Measurements from ENCODE around the gene ERMARD. TPM values are rescaled to one million over a fixed set of nuclear protein-coding genes. Genes with fewer than 3 reads are reported as not detected.

ERMARD gene
- total RNA-seq, 1 donor from 2014 or later, result 34.2 TPM

DNA sequence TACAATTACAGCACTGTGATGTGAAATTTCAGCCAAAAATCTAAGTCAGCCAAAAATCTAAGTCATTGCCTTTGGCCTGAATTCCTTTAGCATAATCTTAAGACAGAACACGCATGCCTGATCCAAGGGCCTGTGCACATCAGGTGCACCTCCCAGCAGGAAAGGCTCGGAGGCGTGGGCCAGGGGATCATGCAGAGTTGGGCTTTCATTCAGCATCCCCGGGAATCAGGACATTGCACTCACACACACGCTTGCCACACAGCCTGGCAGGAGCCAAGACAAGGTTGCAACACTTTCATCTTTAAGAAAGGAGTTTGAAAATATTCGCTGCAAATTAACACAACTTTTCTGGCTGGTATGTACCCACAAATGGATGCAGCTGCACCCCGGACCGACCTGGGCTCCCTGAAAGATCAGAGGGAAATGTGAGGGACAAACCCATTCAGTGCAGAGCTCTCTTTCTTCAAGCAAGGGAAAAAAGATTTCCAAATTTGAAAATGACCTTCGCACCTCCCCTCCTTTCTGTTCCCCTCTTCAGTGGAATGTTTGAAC is 48.8 kb downstream of the ERMARD start:
- Histone ChIP-seq H3K4me3 (ENCODE audit: low read depth, low read length) (no peak overlapping the region), H3K27me3 (ENCODE audit: control insufficient read depth, insufficient read depth, low read length) (peaks cover 13% of the 10 kb centered on the region), H3K36me3 (ENCODE audit: control insufficient read depth, insufficient read depth, low read length) (no peaks in the 10 kb centered on the region)
- TF ChIP-seq CTCF (IDR thresholded peaks at IDR 0.05; ENCODE audit: insufficient read depth, low read length, poor library complexity, severe bottlenecking), result no peak
- DNase-seq (ENCODE audit: low read depth), result no peak

GRCh38 chr6:169800668-169801395 is 49.4 kb downstream of the ERMARD start:
- no peak for TF ChIP-seq CTCF (IDR thresholded peaks at IDR 0.05; ENCODE audit: insufficient read depth, low read length, poor library complexity, severe bottlenecking)
- Histone ChIP-seq H3K27me3 (ENCODE audit: control insufficient read depth, insufficient read depth, low read length) (peaks cover 19% of the 10 kb centered on the region), H3K4me3 (ENCODE audit: low read depth, low read length) (no peak overlapping the region), H3K36me3 (ENCODE audit: control insufficient read depth, insufficient read depth, low read length) (no peaks in the 10 kb centered on the region)
- DNase-seq (ENCODE audit: low read depth), result peak; percentile 77

DNA sequence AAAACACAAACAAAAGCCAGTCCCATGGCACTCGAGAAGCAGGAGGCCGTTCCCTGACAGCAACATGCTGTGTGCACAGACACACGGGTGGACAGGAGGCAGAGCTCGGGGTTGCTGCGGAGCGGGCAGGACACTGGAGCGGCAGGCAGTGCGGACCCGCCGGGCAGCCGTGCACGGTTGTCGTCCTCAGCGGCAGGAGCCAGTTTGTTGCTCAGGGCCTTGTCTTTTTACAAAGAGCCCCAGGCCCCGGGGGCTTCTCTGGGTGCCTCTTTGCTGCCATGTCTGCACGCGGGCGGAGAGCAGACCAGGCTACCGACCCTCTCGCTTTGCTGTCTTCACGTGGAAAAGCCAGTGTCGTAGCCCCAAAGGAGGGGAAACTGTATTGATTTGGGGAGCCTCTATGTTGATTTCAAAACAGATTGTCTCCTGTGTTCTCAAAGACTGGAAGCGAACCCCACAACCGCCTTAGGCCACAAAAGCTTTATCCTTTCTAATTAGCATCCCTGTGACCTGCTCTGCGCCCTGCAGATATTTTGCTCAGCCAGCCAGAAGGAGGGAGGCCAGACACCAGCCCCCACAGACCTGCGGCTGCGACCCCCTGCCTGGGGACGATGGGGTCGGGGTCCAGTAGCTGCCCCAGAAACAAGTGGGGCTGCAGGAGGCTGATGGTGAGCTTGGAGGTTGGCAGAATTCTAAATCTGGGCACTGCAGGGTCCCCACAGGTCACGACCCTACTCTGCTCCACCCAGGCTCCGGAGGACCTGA is 50.2 kb downstream of the ERMARD start:
- Histone ChIP-seq H3K4me3 (ENCODE audit: low read depth, low read length) (no peak overlapping the region), H3K36me3 (ENCODE audit: control insufficient read depth, insufficient read depth, low read length) (no peaks in the 10 kb centered on the region), H3K27me3 (ENCODE audit: control insufficient read depth, insufficient read depth, low read length) (peaks cover 25% of the 10 kb centered on the region)
- no peak for TF ChIP-seq CTCF (IDR thresholded peaks at IDR 0.05; ENCODE audit: insufficient read depth, low read length, poor library complexity, severe bottlenecking)
- DNase-seq (ENCODE audit: low read depth), result no peak

- TF ChIP-seq CTCF (IDR thresholded peaks at IDR 0.05; ENCODE audit: insufficient read depth, low read length, poor library complexity, severe bottlenecking), result no peak
- no peak for DNase-seq (ENCODE audit: low read depth)
- Histone ChIP-seq H3K4me3 (ENCODE audit: low read depth, low read length) (no peak overlapping the region), H3K27me3 (ENCODE audit: control insufficient read depth, insufficient read depth, low read length) (peaks cover 34% of the 10 kb centered on the region), H3K36me3 (ENCODE audit: control insufficient read depth, insufficient read depth, low read length) (no peaks in the 10 kb centered on the region)
Measured at GRCh38 chr6:169802790-169803189, 51.4 kb downstream of the ERMARD start.

- peaks cover 35% of the 10 kb centered on the region for H3K27me3 ChIP-seq (ENCODE audit: control insufficient read depth, insufficient read depth, low read length)
- TF ChIP-seq CTCF (IDR thresholded peaks at IDR 0.05; ENCODE audit: insufficient read depth, low read length, poor library complexity, severe bottlenecking), result no peak
- DNase-seq (ENCODE audit: low read depth), result peak; percentile 60
- no peaks in the 10 kb centered on the region for H3K36me3 ChIP-seq (ENCODE audit: control insufficient read depth, insufficient read depth, low read length)
- no peak overlapping the region for H3K4me3 ChIP-seq (ENCODE audit: low read depth, low read length)
Measured at GRCh38 chr6:169803271-169803811, 51.9 kb downstream of the ERMARD start.

Measured in kidney epithelial cell (primary cell).